ENCODE results near the gene RFTN2.

DNA sequence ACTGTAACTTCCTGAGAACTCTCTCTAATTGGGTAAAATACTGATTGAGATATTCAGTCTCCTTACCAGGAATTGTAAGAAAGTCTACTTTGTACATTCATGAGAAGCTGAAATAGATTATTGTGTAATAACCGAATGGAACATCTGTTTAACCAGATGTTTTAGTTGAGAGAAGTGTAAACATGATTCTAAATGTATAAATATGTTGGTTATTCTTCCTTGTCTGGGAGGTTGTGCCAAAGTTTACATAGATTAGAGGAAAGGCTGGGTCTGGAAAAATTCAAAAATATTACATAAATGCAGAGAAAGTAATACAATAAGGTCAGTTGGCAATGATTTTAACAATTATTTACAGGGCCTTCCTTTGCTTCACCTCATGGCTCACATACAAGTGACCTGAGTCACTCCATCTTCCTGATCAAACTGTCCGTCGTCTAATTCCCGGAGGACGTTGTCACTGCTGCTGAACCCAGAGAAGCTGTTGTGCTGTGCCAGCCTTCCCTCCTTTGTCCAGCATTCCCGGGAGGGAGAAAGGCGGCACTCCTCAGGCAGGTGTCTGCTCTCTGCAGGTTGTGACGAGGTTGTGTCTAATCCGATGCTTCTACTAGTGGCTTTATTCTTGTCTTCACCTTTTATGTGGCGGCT is 103.6 kb downstream of the RFTN2 start:
- TF ChIP-seq, protein P1, sequence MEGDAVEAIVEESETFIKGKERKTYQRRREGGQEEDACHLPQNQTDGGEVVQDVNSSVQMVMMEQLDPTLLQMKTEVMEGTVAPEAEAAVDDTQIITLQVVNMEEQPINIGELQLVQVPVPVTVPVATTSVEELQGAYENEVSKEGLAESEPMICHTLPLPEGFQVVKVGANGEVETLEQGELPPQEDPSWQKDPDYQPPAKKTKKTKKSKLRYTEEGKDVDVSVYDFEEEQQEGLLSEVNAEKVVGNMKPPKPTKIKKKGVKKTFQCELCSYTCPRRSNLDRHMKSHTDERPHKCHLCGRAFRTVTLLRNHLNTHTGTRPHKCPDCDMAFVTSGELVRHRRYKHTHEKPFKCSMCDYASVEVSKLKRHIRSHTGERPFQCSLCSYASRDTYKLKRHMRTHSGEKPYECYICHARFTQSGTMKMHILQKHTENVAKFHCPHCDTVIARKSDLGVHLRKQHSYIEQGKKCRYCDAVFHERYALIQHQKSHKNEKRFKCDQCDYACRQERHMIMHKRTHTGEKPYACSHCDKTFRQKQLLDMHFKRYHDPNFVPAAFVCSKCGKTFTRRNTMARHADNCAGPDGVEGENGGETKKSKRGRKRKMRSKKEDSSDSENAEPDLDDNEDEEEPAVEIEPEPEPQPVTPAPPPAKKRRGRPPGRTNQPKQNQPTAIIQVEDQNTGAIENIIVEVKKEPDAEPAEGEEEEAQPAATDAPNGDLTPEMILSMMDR (conservative IDR thresholded peaks at IDR 0.05; ENCODE audit: low read depth, low read length) = no peak
- TF ChIP-seq EZH2 (IDR thresholded peaks at IDR 0.05; ENCODE audit: borderline replicate concordance, low read depth, low read length, poor library complexity, severe bottlenecking) = no peak
